Activated B cell treated with CpG ODN at 0.5 μM for 24 hours (primary cell): Measurements from ENCODE around the gene CNTLN. TPM values are rescaled to one million over a fixed set of nuclear protein-coding genes. Genes with fewer than 3 reads are reported as not detected.

Experiments
- ATAC-seq: fragments of 200-7000 bp; cut with Tn5 transposase; one replicate; pipeline ENCODE4 v1.10.0; 2021; ENCODE audit warnings: low read depth, mild to moderate bottlenecking, moderate library complexity
- CTCF ChIA-PET: fragments of 350-600 bp; sonication (Branson Sonifier 250); formaldehyde crosslinking; loops from one replicate; lab custom pipeline; 2021; ENCODE audit warnings: antibody characterized with exemption; lab: Charles Lee
- POLR2A ChIA-PET: fragments of 350-600 bp; sonication (Branson Sonifier 250); formaldehyde crosslinking; loops from one replicate; lab custom pipeline; 2021; ENCODE audit warnings: antibody characterized with exemption; lab: Charles Lee
- DNase-seq: peaks from one replicate; pipeline ENCODE4 v3.0.0; 2022
- H3K27ac Mint-ChIP-seq: one replicate; pipeline ENCODE4 v1.8.0; 2020; ENCODE audit warnings: mixed read lengths
- H3K27me3 Mint-ChIP-seq: one replicate; pipeline ENCODE4 v1.8.0; 2021; ENCODE audit warnings: mixed read lengths
- H3K36me3 Mint-ChIP-seq: one replicate; pipeline ENCODE4 v1.8.0; 2021; ENCODE audit warnings: low read depth, mixed read lengths
- H3K4me1 Mint-ChIP-seq: one replicate; pipeline ENCODE4 v1.8.0; 2021; ENCODE audit warnings: mixed read lengths
- H3K4me3 Mint-ChIP-seq: one replicate; pipeline ENCODE4 v1.8.0; 2020; ENCODE audit warnings: mild to moderate bottlenecking, mixed read lengths
- H3K9me3 Mint-ChIP-seq: one replicate; pipeline ENCODE4 v1.8.0; 2020; ENCODE audit warnings: mixed read lengths
- CTCF ChIP-seq: fragments of 200-600 bp; IDR thresholded peaks from one replicate; pipeline ENCODE4 v1.8.0; 2022; ENCODE audit warnings: antibody characterized with exemption, mild to moderate bottlenecking
- intact Hi-C: fragments of 100-400 bp; cut with micrococcal nuclease; formaldehyde crosslinking; loops from one replicate; pipeline ENCODE4 v1.15.1; 2024
- total RNA-seq: library from RNA; stranded (reverse); gene quantifications from 2 replicates; pipeline ENCODE4 v1.2.3, GENCODE V29; 2022

The CNTLN gene
- total RNA-seq, 1 donor from 2014 or later: 0.38 TPM

GRCh38 chr9:17472126-17472525 is 337.3 kb downstream of the CNTLN start:
- no peak for ATAC-seq
- no peaks in the 10 kb centered on the region for H3K4me1 Mint-ChIP-seq
- no peaks in the 10 kb centered on the region for H3K9me3 Mint-ChIP-seq
- TF ChIP-seq CTCF: no peak
- H3K27me3 Mint-ChIP-seq: no peaks in the 10 kb centered on the region
- no peak for DNase-seq
- intact Hi-C loops: no loop called here
- no peak overlapping the region for H3K4me3 Mint-ChIP-seq
- CTCF ChIA-PET: no interaction called here
- POLR2A ChIA-PET: no interaction called here
- H3K36me3 Mint-ChIP-seq: no peaks in the 10 kb centered on the region
- no peak overlapping the region for H3K27ac Mint-ChIP-seq

GRCh38 chr9:17476401-17476800 is 341.6 kb downstream of the CNTLN start:
- no peak overlapping the region for H3K27ac Mint-ChIP-seq
- no peaks in the 10 kb centered on the region for H3K36me3 Mint-ChIP-seq
- no peak overlapping the region for H3K4me3 Mint-ChIP-seq
- no peaks in the 10 kb centered on the region for H3K9me3 Mint-ChIP-seq
- H3K27me3 Mint-ChIP-seq: no peaks in the 10 kb centered on the region
- intact Hi-C loops: no loop called here
- no peak for TF ChIP-seq CTCF
- ATAC-seq (no peak), DNase-seq (no peak)
- CTCF ChIA-PET: interaction anchor here (0.7 to 0.9 kb wide), 2 partner anchors 13 to 15 kb away, joined by 3 to 4 read pairs; no protein-coding TSS in a partner anchor
- H3K4me1 Mint-ChIP-seq: no peaks in the 10 kb centered on the region
- POLR2A ChIA-PET: no interaction called here

- no peak overlapping the region for H3K4me3 Mint-ChIP-seq
- H3K4me1 Mint-ChIP-seq: no peaks in the 10 kb centered on the region
- ChIA-PET CTCF (no interaction called here), POLR2A (no interaction called here)
- H3K27me3 Mint-ChIP-seq: no peaks in the 10 kb centered on the region
- H3K36me3 Mint-ChIP-seq: no peaks in the 10 kb centered on the region
- no peak for TF ChIP-seq CTCF
- no peaks in the 10 kb centered on the region for H3K9me3 Mint-ChIP-seq
- ATAC-seq (no peak), DNase-seq (no peak)
- H3K27ac Mint-ChIP-seq: no peak overlapping the region
- intact Hi-C loops: no loop called here
Measured at GRCh38 chr9:17477816-17478215, 343.0 kb downstream of the CNTLN start.

- DNase-seq (no peak), ATAC-seq (no peak)
- intact Hi-C loops: no loop called here
- POLR2A ChIA-PET: no interaction called here
- Mint-ChIP-seq H3K4me3 (no peak overlapping the region), H3K36me3 (no peaks in the 10 kb centered on the region), H3K9me3 (no peaks in the 10 kb centered on the region), H3K27me3 (no peaks in the 10 kb centered on the region), H3K27ac (no peak overlapping the region), H3K4me1 (no peaks in the 10 kb centered on the region)
- CTCF ChIA-PET: no interaction called here
- TF ChIP-seq CTCF: no peak
Measured at GRCh38 chr9:17480966-17481365, 346.1 kb downstream of the CNTLN start.

- intact Hi-C loops: no loop called here
- H3K36me3 Mint-ChIP-seq: no peaks in the 10 kb centered on the region
- ATAC-seq (no peak), DNase-seq (no peak)
- POLR2A ChIA-PET: no interaction called here
- no peaks in the 10 kb centered on the region for H3K9me3 Mint-ChIP-seq
- no peaks in the 10 kb centered on the region for H3K4me1 Mint-ChIP-seq
- H3K4me3 Mint-ChIP-seq: no peak overlapping the region
- H3K27ac Mint-ChIP-seq: no peak overlapping the region
- H3K27me3 Mint-ChIP-seq: no peaks in the 10 kb centered on the region
- CTCF ChIA-PET: no interaction called here
- TF ChIP-seq CTCF: no peak
Measured at GRCh38 chr9:17481565-17481964, 346.7 kb downstream of the CNTLN start.
